ENCODE data around the gene SPG11. TPM values are rescaled to one million over a fixed set of nuclear protein-coding genes. Genes with fewer than 3 reads are reported as not detected.
"Not testable (repeated sequence)": the region's sequence is repeated elsewhere in the genome, so short reads cannot be mapped to it uniquely, and the experiment has no call there.

Gene SPG11
- total RNA-seq, 1 donor from 2014 or later, result 37.5 TPM

- DNase-seq (ENCODE audit: low read depth), result no peak
- TF ChIP-seq CTCF (conservative IDR thresholded peaks at IDR 0.05; ENCODE audit: low read depth, low read length), result no peak
Measured at GRCh38 chr15:44647036-44647435, 16.4 kb downstream of the SPG11 start.

GRCh38 chr15:44646460-44646859 is 17.0 kb downstream of the SPG11 start:
- no peak for TF ChIP-seq CTCF (conservative IDR thresholded peaks at IDR 0.05; ENCODE audit: low read depth, low read length)
- no peak for DNase-seq (ENCODE audit: low read depth)
- no peak overlapping the region for H3K4me3 ChIP-seq (ENCODE audit: low read depth, low read length)

More at GRCh38 chr15:44647036-44647435, 16.4 kb downstream of the SPG11 start:
- no peak overlapping the region for H3K4me3 ChIP-seq (ENCODE audit: low read depth, low read length)

GRCh38 chr15:44641651-44642050 is 21.8 kb downstream of the SPG11 start:
- no peak for TF ChIP-seq CTCF (conservative IDR thresholded peaks at IDR 0.05; ENCODE audit: low read depth, low read length)
- H3K4me3 ChIP-seq (ENCODE audit: low read depth, low read length), result no peak overlapping the region
- DNase-seq (ENCODE audit: low read depth), result no peak

- DNase-seq (ENCODE audit: low read depth), result no peak
- no peak overlapping the region for H3K4me3 ChIP-seq (ENCODE audit: low read depth, low read length)
- TF ChIP-seq CTCF (conservative IDR thresholded peaks at IDR 0.05; ENCODE audit: low read depth, low read length), result no peak
Measured at GRCh38 chr15:44636976-44637375, 26.5 kb downstream of the SPG11 start.

GRCh38 chr15:44633603-44634002 is 29.9 kb downstream of the SPG11 start:
- no peak overlapping the region for H3K4me3 ChIP-seq (ENCODE audit: low read depth, low read length)
- TF ChIP-seq CTCF (conservative IDR thresholded peaks at IDR 0.05; ENCODE audit: low read depth, low read length), result no peak
- no peak for DNase-seq (ENCODE audit: low read depth)

- DNase-seq (ENCODE audit: low read depth), result not testable (repeated sequence)
Measured at GRCh38 chr15:44625286-44625685, 38.2 kb downstream of the SPG11 start.

GRCh38 chr15:44623178-44623577 is 40.3 kb downstream of the SPG11 start:
- no peak overlapping the region for H3K4me3 ChIP-seq (ENCODE audit: low read depth, low read length)
- no peak for TF ChIP-seq CTCF (conservative IDR thresholded peaks at IDR 0.05; ENCODE audit: low read depth, low read length)
- DNase-seq (ENCODE audit: low read depth), result no peak

More at GRCh38 chr15:44625286-44625685, 38.2 kb downstream of the SPG11 start:
- H3K4me3 ChIP-seq (ENCODE audit: low read depth, low read length), result not testable (repeated sequence)

Data from epithelial cell of proximal tubule (primary cell).